ENCODE measurements around the gene PRR12. TPM values are rescaled to one million over a fixed set of nuclear protein-coding genes. Genes with fewer than 3 reads are reported as not detected.

PRR12 gene
- total RNA-seq, 1 experiment from 2014 or later, result 8.7 TPM

DNA sequence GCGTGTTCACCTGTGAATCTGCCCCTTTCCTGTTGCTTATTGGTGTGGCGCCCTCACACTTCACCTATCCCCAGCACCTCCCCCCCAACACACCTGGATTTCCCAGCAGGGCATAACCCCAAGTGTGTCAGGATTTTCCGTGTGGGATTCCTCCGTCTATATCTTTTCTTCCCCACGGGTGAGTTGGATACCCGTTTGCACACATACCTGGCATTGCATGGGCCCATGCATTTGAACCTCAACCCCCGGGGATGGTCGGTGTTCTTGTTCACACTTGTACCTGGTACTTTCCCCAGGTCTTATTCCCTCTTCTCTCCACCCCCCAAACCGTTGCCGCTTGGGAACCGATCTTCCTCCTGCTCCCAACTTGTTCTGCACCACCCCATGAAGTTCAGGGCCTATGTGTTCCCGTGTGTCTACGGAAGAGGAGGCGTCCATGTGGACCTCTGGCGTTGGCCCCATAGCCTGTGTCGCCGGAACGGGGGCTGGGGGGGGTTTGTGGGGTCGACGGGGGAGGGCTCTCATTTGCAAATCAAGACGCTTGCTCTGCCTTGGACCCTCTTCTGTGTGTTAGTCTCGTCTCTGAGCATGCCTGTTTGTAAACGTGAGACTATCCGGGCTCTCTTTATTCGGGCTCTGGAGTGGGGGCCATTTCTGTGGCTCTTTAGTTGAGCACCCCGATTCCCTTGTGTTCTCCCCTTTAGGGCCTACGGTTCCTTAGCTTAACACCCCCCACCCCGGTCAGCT, 1.7 kb downstream of the PRR12 start:
- Histone ChIP-seq H3K79me2 (ENCODE audit: low read length) (peaks cover 47% of the 10 kb centered on the region), H3K36me3 (ENCODE audit: insufficient read depth, low read length) (peaks cover 16% of the 10 kb centered on the region; the same call in 1 of the 2 replicates), H3K27ac (ENCODE audit: low read length) (peak overlapping the region; percentile 92), H3K9ac (ENCODE audit: low read length) (peak overlapping the region; percentile 94), H3K4me3 (ENCODE audit: low read length) (peak overlapping the region; percentile 95), H4K20me1 (ENCODE audit: insufficient read depth, low read depth, low read length) (peaks cover 29% of the 10 kb centered on the region), H3K4me1 (ENCODE audit: low read length) (peaks cover 23% of the 10 kb centered on the region), H3K27me3 (ENCODE audit: low read length) (no peaks in the 10 kb centered on the region), H2AFZ (ENCODE audit: low read length) (no peak overlapping the region), H3K9me2 (replicated peaks; ENCODE audit: insufficient read depth, low read length) (no peaks in the 10 kb centered on the region), H3K9me3 (ENCODE audit: low read length) (no peaks in the 10 kb centered on the region), H3K4me2 (ENCODE audit: low read depth, low read length, poor library complexity, severe bottlenecking) (peak overlapping the region; percentile 86)
- peak; percentile 86 for DNase-seq

DNA sequence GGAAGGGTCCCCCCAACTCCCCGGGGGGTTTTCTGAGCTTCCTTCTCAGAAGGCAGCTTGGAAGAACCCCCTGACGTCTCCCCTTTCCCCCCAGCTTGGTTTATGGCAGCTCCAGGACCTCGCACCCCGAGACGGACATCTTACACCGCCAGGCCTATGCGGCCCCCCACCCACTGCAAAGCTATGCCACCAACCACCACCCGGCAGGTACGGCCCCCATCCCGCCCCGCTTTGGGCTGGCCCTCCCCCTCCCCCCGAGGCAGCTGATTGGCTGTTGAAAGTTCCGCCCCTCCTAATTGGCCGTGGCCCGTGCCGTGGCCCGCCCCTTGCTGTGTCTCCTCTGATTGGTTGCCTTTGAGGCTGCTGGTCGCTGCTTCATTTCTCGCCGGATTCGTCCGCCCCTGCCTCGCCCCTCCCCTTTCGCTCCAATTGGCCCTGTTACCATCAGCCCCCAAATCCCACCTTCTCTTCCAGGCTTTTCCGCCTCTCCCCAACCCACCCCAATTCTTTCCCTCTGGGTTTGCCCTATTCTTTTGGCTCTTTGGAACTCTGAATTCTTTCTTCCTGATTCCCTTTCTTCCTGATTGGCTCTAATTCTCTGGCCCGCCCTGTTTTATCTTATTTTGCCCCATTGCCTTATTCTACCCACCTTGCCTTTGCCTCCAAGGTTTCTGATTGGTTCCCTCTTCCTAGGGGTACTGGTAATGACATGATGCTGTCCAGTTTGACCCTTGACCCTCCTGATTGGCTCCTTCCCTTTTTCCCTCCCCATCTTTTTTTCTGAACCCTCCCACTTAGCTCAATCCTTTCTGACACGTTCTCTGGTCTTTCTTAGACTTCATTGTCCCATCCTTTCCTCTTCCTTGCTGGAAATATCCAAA, 2.5 kb downstream of the PRR12 start:
- peaks cover 16% of the 10 kb centered on the region; the same call in 1 of the 2 replicates for H3K36me3 ChIP-seq (ENCODE audit: insufficient read depth, low read length)
- H3K79me2 ChIP-seq (ENCODE audit: low read length), result peaks cover 47% of the 10 kb centered on the region
- H3K27me3 ChIP-seq (ENCODE audit: low read length), result no peaks in the 10 kb centered on the region
- no peak overlapping the region for H2AFZ ChIP-seq (ENCODE audit: low read length)
- peak overlapping the region; percentile 95 for H3K4me3 ChIP-seq (ENCODE audit: low read length)
- H3K4me1 ChIP-seq (ENCODE audit: low read length), result peaks cover 23% of the 10 kb centered on the region
- H3K4me2 ChIP-seq (ENCODE audit: low read depth, low read length, poor library complexity, severe bottlenecking), result peak overlapping the region; percentile 86
- no peaks in the 10 kb centered on the region for H3K9me3 ChIP-seq (ENCODE audit: low read length)
- peak overlapping the region; percentile 92 for H3K27ac ChIP-seq (ENCODE audit: low read length)
- peaks cover 29% of the 10 kb centered on the region for H4K20me1 ChIP-seq (ENCODE audit: insufficient read depth, low read depth, low read length)
- no peaks in the 10 kb centered on the region for H3K9me2 ChIP-seq (replicated peaks; ENCODE audit: insufficient read depth, low read length)
- peak overlapping the region; percentile 94 for H3K9ac ChIP-seq (ENCODE audit: low read length)
- peak; percentile 99 for DNase-seq

DNA sequence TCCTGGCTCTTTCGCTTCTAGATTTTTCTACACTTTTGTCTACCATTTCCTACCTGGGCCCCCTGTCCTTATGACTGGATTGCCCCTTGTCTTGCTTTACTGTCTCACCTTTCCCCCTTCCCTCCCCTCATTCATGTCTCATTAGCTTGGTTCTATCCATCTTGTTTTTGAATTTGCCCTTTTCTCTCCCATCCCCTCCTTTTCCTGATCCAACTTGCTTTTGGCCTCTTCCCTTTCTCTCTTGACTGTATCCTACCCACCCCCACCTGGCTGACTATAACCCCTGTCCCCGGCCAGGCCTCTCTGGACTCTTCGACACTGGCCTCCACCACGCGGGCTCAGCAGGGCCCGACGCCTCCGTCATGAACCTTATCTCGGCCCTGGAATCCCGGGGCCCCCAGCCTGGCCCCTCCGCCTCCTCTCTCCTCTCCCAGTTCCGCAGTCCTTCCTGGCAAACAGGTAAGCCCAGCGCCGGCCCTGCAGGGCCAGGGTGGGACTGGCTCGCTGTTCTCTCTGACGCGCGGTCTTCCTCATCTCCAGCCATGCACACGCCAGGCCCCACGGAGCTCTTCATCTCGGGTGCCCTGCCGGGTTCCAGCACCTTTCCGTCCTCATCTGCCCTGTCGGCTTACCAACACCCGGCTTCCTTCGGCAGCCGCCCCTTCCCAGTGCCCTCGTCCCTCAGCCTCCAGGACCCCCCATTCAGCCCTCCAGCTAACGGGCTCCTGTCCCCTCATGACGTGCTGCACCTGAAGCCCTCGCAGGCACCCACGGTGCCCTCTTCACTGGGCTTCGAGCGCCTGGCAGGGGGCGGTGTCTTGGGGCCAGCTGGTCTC, 3.4 kb downstream of the PRR12 start:
- no peak overlapping the region for H2AFZ ChIP-seq (ENCODE audit: low read length)
- H3K9me2 ChIP-seq (replicated peaks; ENCODE audit: insufficient read depth, low read length), result no peaks in the 10 kb centered on the region
- H3K9ac ChIP-seq (ENCODE audit: low read length), result peak overlapping the region; percentile 43; the same call in 1 of the 2 replicates
- peak overlapping the region; percentile 95; the same call in 1 of the 2 replicates for H3K4me3 ChIP-seq (ENCODE audit: low read length)
- no peaks in the 10 kb centered on the region for H3K9me3 ChIP-seq (ENCODE audit: low read length)
- peak overlapping the region; percentile 86 for H3K4me2 ChIP-seq (ENCODE audit: low read depth, low read length, poor library complexity, severe bottlenecking)
- no peaks in the 10 kb centered on the region for H3K27me3 ChIP-seq (ENCODE audit: low read length)
- H3K36me3 ChIP-seq (ENCODE audit: insufficient read depth, low read length), result peaks cover 25% of the 10 kb centered on the region; the same call in 1 of the 2 replicates
- H3K4me1 ChIP-seq (ENCODE audit: low read length), result peaks cover 23% of the 10 kb centered on the region
- H3K27ac ChIP-seq (ENCODE audit: low read length), result no peak overlapping the region; the same call in 1 of the 2 replicates
- DNase-seq, result no peak
- H3K79me2 ChIP-seq (ENCODE audit: low read length), result peaks cover 55% of the 10 kb centered on the region
- peaks cover 35% of the 10 kb centered on the region for H4K20me1 ChIP-seq (ENCODE audit: insufficient read depth, low read depth, low read length)

DNA sequence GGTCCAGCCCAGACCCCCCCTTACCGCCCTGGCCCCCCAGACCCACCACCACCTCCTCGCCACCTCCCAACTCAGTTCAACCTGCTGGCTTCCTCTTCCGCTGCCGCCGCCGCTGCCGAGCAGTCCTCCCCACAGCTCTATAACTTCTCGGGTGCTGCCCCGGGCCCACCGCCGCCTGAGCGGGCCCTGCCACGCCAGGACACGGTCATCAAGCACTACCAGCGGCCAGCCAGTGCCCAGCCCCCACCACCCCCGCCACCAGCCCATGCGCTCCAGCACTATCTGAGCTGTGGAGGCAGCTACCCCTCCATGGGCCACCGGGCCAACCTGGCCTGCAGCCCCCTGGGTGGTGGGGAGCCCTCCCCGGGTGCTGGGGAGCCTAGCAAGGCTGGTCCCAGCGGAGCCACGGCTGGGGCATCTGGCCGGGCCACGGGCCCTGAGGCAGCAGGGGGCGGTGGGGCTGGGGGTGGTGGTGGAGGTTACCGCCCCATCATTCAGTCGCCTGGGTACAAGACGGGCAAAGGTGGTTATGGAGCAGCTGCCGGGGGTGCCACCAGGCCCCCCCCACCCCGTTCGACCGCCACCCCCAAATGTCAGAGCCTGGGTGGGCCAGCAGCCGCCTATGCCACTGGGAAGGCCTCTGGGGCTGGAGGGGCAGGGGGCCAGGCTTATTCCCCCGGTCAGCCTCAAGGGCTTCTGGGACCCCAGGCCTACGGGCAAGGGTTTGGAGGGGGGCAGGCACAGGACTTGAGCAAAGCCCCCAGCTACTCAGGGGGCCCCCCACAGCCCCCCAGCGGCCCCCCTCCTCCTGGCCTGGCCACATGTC, 4.2 kb downstream of the PRR12 start:
- Histone ChIP-seq H3K9me2 (replicated peaks; ENCODE audit: insufficient read depth, low read length) (no peaks in the 10 kb centered on the region), H4K20me1 (ENCODE audit: insufficient read depth, low read depth, low read length) (peaks cover 43% of the 10 kb centered on the region), H3K27ac (ENCODE audit: low read length) (no peak overlapping the region), H3K4me2 (ENCODE audit: low read depth, low read length, poor library complexity, severe bottlenecking) (no peak overlapping the region), H3K79me2 (ENCODE audit: low read length) (peaks cover 62% of the 10 kb centered on the region), H3K9ac (ENCODE audit: low read length) (no peak overlapping the region), H3K4me3 (ENCODE audit: low read length) (no peak overlapping the region), H3K4me1 (ENCODE audit: low read length) (peaks cover 23% of the 10 kb centered on the region), H2AFZ (ENCODE audit: low read length) (no peak overlapping the region), H3K27me3 (ENCODE audit: low read length) (no peaks in the 10 kb centered on the region), H3K9me3 (ENCODE audit: low read length) (no peaks in the 10 kb centered on the region), H3K36me3 (ENCODE audit: insufficient read depth, low read length) (peaks cover 33% of the 10 kb centered on the region; the same call in 1 of the 2 replicates)
- DNase-seq, result no peak

DNA sequence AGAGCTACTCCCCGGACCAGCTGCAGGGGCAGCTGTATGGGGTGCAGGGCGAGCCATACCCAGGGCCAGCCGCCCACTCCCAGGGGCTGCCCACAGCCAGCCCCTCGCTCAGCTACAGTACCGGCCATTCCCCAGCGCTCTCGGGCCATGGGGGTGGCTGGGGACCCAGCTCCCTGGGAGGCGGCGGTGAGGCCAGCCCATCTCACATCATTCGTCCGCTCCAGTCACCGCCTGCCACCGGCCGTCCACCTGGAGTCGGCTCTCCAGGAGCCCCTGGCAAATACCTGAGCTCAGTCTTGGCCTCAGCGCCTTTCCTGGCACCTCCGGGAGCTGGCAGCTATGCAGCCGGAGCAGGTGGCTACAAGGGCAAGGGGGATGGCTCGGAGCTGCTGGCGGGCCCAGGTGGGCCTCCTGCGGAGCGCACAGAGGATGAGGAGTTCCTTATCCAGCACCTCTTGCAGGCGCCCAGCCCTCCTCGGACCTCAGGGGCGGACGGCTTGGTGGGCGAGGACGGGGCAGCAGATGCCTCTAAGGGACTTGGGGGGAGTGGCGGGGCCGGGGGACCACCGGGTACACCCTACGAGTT, 4.9 kb downstream of the PRR12 start:
- H2AFZ ChIP-seq (ENCODE audit: low read length), result no peak overlapping the region
- no peak overlapping the region for H3K4me3 ChIP-seq (ENCODE audit: low read length)
- no peaks in the 10 kb centered on the region for H3K27me3 ChIP-seq (ENCODE audit: low read length)
- no peak overlapping the region for H3K27ac ChIP-seq (ENCODE audit: low read length)
- H3K79me2 ChIP-seq (ENCODE audit: low read length), result peaks cover 64% of the 10 kb centered on the region
- H3K4me2 ChIP-seq (ENCODE audit: low read depth, low read length, poor library complexity, severe bottlenecking), result no peak overlapping the region
- no peak for DNase-seq
- no peaks in the 10 kb centered on the region for H3K9me2 ChIP-seq (replicated peaks; ENCODE audit: insufficient read depth, low read length)
- H3K9me3 ChIP-seq (ENCODE audit: low read length), result no peaks in the 10 kb centered on the region
- H4K20me1 ChIP-seq (ENCODE audit: insufficient read depth, low read depth, low read length), result peaks cover 44% of the 10 kb centered on the region
- peaks cover 34% of the 10 kb centered on the region; the same call in 1 of the 2 replicates for H3K36me3 ChIP-seq (ENCODE audit: insufficient read depth, low read length)
- no peak overlapping the region for H3K9ac ChIP-seq (ENCODE audit: low read length)
- H3K4me1 ChIP-seq (ENCODE audit: low read length), result peaks cover 17% of the 10 kb centered on the region

DNA sequence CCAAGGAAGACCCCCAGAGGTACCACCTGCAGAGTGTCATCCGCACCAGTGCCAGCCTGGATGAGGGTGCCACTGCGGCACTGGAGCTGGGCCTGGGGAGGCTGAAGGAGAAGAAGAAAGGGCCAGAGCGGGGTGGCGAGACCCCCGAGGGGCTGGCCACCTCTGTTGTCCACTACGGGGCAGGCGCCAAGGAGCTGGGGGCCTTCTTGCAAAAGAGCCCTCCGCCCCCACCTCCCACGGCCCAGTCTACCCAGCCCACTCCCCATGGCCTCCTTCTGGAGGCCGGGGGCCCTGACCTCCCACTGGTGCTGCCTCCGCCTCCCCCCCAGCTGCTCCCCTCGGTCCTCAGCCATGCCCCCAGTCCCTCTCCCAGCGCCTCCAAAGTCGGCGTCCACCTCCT, 5.4 kb downstream of the PRR12 start:
- Histone ChIP-seq H3K36me3 (ENCODE audit: insufficient read depth, low read length) (peaks cover 34% of the 10 kb centered on the region; the same call in 1 of the 2 replicates), H3K9ac (ENCODE audit: low read length) (no peak overlapping the region)
- DNase-seq, result no peak

More for the DNA sequence above, 5.4 kb downstream of the PRR12 start:
- H3K9me2 ChIP-seq (replicated peaks; ENCODE audit: insufficient read depth, low read length), result no peaks in the 10 kb centered on the region
- H2AFZ ChIP-seq (ENCODE audit: low read length), result no peak overlapping the region
- no peak overlapping the region for H3K4me3 ChIP-seq (ENCODE audit: low read length)
- H4K20me1 ChIP-seq (ENCODE audit: insufficient read depth, low read depth, low read length), result peaks cover 44% of the 10 kb centered on the region
- no peak overlapping the region for H3K4me2 ChIP-seq (ENCODE audit: low read depth, low read length, poor library complexity, severe bottlenecking)
- H3K27me3 ChIP-seq (ENCODE audit: low read length), result no peaks in the 10 kb centered on the region
- H3K27ac ChIP-seq (ENCODE audit: low read length), result no peak overlapping the region
- H3K9me3 ChIP-seq (ENCODE audit: low read length), result no peaks in the 10 kb centered on the region
- peaks cover 67% of the 10 kb centered on the region for H3K79me2 ChIP-seq (ENCODE audit: low read length)
- H3K4me1 ChIP-seq (ENCODE audit: low read length), result peaks cover 17% of the 10 kb centered on the region

Measured in Karpas-422 (cell line).